SK-N-MC (cell line): Measurements from ENCODE around the gene SMC3.
"Not testable (repeated sequence)": the region's sequence is repeated elsewhere in the genome, so short reads cannot be mapped to it uniquely, and the experiment has no call there.

Experiments
- DNase-seq: peaks from one replicate; pipeline ENCODE4 v3.0.0-alpha.2; 2011; ENCODE audit warnings: low read depth, low spot score
- H3K27ac ChIP-seq: fragments of 200-600 bp; sonication (generic); 2 replicates; pipeline ENCODE4 v1.5.1; 2016; ENCODE audit warnings: mixed run types
- H3K36me3 ChIP-seq: fragments of 200-600 bp; sonication (generic); 2 replicates; pipeline ENCODE4 v1.6.1; 2017; ENCODE audit warnings: antibody characterized with exemption, low read length, mixed read lengths; ENCODE audit not compliant: insufficient read depth
- H3K4me3 ChIP-seq: fragments of 200-600 bp; sonication (generic); 2 replicates; pipeline ENCODE4 v1.5.1; 2016
- H3K9ac ChIP-seq: fragments of 200-600 bp; sonication (generic); 2 replicates; pipeline ENCODE4 v1.8.0; 2017; ENCODE audit warnings: mixed run types, mixed read lengths; ENCODE audit not compliant: insufficient read length
- H3K9me3 ChIP-seq: fragments of 200-600 bp; sonication (generic); 2 replicates; pipeline ENCODE4 v1.6.1; 2017; ENCODE audit warnings: low read depth, mild to moderate bottlenecking, antibody characterized with exemption, low read length, moderate library complexity, mixed read lengths
- EZH2 ChIP-seq: fragments of 200-600 bp; sonication (generic); IDR thresholded peaks from one replicate; pipeline ENCODE4 v1.6.1; 2017; ENCODE audit warnings: antibody characterized with exemption
- FOXP2 ChIP-seq: optimal IDR thresholded peaks from 2 replicates; pipeline ENCODE3; 2011; ENCODE audit warnings: mild to moderate bottlenecking, moderate library complexity; ENCODE audit not compliant: insufficient read depth; ENCODE audit errors: extremely low read length, control extremely low read depth
- POLR2AphosphoS5 ChIP-seq: IDR thresholded peaks from 2 replicates; pipeline ENCODE4 v1.6.1; 2012; ENCODE audit warnings: mild to moderate bottlenecking, low read depth, low read length, borderline replicate concordance

SMC3 gene

GRCh38 chr10:110619514-110620397 is 52.3 kb downstream of the SMC3 start:
- Histone ChIP-seq H3K9ac (no peak overlapping the region), H3K9me3 (no peaks in the 10 kb centered on the region), H3K4me3 (no peak overlapping the region), H3K36me3 (no peaks in the 10 kb centered on the region), H3K27ac (no peak overlapping the region)
- no peak for TF ChIP-seq POLR2AphosphoS5
- TF ChIP-seq EZH2: no peak
- no peak for TF ChIP-seq FOXP2
- no peak for DNase-seq

GRCh38 chr10:110620398-110620719 is 52.9 kb downstream of the SMC3 start:
- DNase-seq: no peak
- no peak overlapping the region for H3K9ac ChIP-seq
- TF ChIP-seq FOXP2 (no peak), POLR2AphosphoS5 (no peak), EZH2 (no peak)
- no peaks in the 10 kb centered on the region for H3K9me3 ChIP-seq
- no peaks in the 10 kb centered on the region for H3K36me3 ChIP-seq
- no peak overlapping the region for H3K4me3 ChIP-seq
- H3K27ac ChIP-seq: no peak overlapping the region

GRCh38 chr10:110623316-110623715 is 55.8 kb downstream of the SMC3 start:
- H3K36me3 ChIP-seq, H3K9ac ChIP-seq, H3K27ac ChIP-seq, H3K9me3 ChIP-seq, H3K4me3 ChIP-seq, DNase-seq: not testable (repeated sequence)

GRCh38 chr10:110625356-110625894 is 57.9 kb downstream of the SMC3 start:
- Histone ChIP-seq H3K4me3 (no peak overlapping the region), H3K27ac (no peak overlapping the region), H3K9me3 (no peaks in the 10 kb centered on the region), H3K9ac (no peak overlapping the region), H3K36me3 (no peaks in the 10 kb centered on the region)
- no peak for DNase-seq
- no peak for TF ChIP-seq FOXP2

GRCh38 chr10:110625951-110626855 is 58.7 kb downstream of the SMC3 start:
- Histone ChIP-seq H3K9me3 (no peaks in the 10 kb centered on the region), H3K4me3 (no peak overlapping the region)
- TF ChIP-seq EZH2 (no peak), FOXP2 (no peak), POLR2AphosphoS5 (no peak)

GRCh38 chr10:110628161-110628560 is 60.7 kb downstream of the SMC3 start:
- no peak overlapping the region for H3K27ac ChIP-seq
- DNase-seq: no peak

More at GRCh38 chr10:110625951-110626855, 58.7 kb downstream of the SMC3 start:
- no peak overlapping the region for H3K9ac ChIP-seq
- no peak for DNase-seq
- no peaks in the 10 kb centered on the region for H3K36me3 ChIP-seq
- H3K27ac ChIP-seq: no peak overlapping the region

GRCh38 chr10:110629680-110630191 is 62.2 kb downstream of the SMC3 start:
- no peak for DNase-seq

More at GRCh38 chr10:110628161-110628560, 60.7 kb downstream of the SMC3 start:
- Histone ChIP-seq H3K9me3 (no peaks in the 10 kb centered on the region), H3K9ac (no peak overlapping the region), H3K36me3 (no peaks in the 10 kb centered on the region), H3K4me3 (no peak overlapping the region)
- TF ChIP-seq FOXP2: no peak
- TF ChIP-seq EZH2: no peak
- no peak for TF ChIP-seq POLR2AphosphoS5

GRCh38 chr10:110631934-110632333 is 64.4 kb downstream of the SMC3 start:
- Histone ChIP-seq H3K36me3 (no peaks in the 10 kb centered on the region), H3K27ac (no peak overlapping the region), H3K4me3 (no peak overlapping the region), H3K9ac (no peak overlapping the region), H3K9me3 (no peaks in the 10 kb centered on the region)
- DNase-seq: no peak
- TF ChIP-seq EZH2 (no peak), FOXP2 (no peak), POLR2AphosphoS5 (no peak)

More at GRCh38 chr10:110629680-110630191, 62.2 kb downstream of the SMC3 start:
- Histone ChIP-seq H3K4me3 (no peak overlapping the region), H3K36me3 (no peaks in the 10 kb centered on the region), H3K27ac (no peak overlapping the region), H3K9me3 (no peaks in the 10 kb centered on the region), H3K9ac (no peak overlapping the region)
- TF ChIP-seq EZH2: no peak
- TF ChIP-seq FOXP2: no peak
- no peak for TF ChIP-seq POLR2AphosphoS5
